D721Med (cell line): ENCODE measurements around the gene DBNDD1.

Experiments
- DNase-seq: peaks from one replicate; pipeline ENCODE4 v3.0.0; 2011; ENCODE audit warnings: low spot score; ENCODE audit not compliant: insufficient read length
- FAIRE-seq: peaks from 2 replicates; lab custom pipeline; 2011; peaks lifted over from hg19 to GRCh38; lab: Jason Lieb, UNC
- TF ChIP-seq, protein P1 (sequence below): IDR thresholded peaks from 2 replicates; pipeline ENCODE4 v1.5.1; 2012; ENCODE audit warnings: mild to moderate bottlenecking, control low read depth; ENCODE audit not compliant: insufficient read depth; ENCODE audit errors: missing control alignments

Gene DBNDD1

DNA sequence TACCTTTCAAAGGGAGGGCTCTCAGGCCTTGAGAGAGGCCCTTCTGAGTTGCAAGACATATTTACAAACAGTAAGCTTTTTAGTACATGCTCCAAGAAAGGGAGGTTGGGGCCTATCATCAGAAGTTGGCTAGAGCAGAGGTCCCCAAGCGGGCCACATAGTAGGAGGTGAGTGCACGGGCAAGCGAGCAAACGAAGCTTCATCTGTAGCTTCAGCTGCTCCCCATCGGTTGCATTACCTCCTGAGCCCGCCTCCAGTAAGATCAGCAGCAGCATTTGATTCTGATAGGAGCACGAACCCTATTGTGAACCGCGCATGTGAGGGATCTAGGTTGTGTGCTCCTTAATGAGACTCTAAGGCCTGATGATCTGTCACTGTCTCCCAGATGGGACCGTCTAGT lies 31.7 kb upstream of the DBNDD1 start:
- TF ChIP-seq, protein P1, sequence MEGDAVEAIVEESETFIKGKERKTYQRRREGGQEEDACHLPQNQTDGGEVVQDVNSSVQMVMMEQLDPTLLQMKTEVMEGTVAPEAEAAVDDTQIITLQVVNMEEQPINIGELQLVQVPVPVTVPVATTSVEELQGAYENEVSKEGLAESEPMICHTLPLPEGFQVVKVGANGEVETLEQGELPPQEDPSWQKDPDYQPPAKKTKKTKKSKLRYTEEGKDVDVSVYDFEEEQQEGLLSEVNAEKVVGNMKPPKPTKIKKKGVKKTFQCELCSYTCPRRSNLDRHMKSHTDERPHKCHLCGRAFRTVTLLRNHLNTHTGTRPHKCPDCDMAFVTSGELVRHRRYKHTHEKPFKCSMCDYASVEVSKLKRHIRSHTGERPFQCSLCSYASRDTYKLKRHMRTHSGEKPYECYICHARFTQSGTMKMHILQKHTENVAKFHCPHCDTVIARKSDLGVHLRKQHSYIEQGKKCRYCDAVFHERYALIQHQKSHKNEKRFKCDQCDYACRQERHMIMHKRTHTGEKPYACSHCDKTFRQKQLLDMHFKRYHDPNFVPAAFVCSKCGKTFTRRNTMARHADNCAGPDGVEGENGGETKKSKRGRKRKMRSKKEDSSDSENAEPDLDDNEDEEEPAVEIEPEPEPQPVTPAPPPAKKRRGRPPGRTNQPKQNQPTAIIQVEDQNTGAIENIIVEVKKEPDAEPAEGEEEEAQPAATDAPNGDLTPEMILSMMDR = no peak
- no peak for DNase-seq
- no peak for FAIRE-seq

DNA sequence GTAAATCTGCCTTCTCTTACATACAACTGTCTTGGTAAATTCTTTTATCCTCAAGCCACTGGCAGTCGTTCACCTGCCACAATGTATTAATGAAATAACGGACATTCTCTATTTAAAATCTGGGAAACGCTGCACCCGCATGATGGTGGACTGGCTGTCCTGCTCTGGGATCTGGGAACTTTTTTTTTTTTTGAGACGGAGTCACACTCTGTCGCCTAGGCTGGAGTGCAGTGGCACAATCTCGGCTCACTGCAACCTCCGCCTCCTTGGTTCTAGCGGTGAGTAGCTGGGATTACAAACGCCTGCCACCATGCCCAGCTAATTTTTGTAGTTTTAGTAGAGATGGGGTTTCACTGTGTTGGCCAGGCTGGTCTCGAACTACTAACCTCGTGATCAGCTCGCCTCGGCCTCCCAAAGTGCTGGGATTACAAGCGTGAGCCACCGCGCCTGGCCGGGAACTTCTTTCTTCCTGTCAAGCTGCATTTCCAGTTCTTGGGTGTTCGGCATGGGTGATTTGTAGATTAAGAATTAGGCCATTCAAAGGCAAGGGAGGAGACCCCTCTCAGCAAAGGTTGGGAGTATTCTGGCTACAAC lies 29.6 kb upstream of the DBNDD1 start:
- FAIRE-seq (no peak), DNase-seq (no peak)
- TF ChIP-seq, protein P1 = no peak

GRCh38 chr16:90048347-90048722 lies 29.1 kb upstream of the DBNDD1 start:
- FAIRE-seq = no peak
- TF ChIP-seq, protein P1 = no peak
- no peak for DNase-seq

- TF ChIP-seq, protein P1 = no peak
- FAIRE-seq (no peak), DNase-seq (no peak)
Observed at GRCh38 chr16:90047714-90048346, 28.6 kb upstream of the DBNDD1 start.

DNA sequence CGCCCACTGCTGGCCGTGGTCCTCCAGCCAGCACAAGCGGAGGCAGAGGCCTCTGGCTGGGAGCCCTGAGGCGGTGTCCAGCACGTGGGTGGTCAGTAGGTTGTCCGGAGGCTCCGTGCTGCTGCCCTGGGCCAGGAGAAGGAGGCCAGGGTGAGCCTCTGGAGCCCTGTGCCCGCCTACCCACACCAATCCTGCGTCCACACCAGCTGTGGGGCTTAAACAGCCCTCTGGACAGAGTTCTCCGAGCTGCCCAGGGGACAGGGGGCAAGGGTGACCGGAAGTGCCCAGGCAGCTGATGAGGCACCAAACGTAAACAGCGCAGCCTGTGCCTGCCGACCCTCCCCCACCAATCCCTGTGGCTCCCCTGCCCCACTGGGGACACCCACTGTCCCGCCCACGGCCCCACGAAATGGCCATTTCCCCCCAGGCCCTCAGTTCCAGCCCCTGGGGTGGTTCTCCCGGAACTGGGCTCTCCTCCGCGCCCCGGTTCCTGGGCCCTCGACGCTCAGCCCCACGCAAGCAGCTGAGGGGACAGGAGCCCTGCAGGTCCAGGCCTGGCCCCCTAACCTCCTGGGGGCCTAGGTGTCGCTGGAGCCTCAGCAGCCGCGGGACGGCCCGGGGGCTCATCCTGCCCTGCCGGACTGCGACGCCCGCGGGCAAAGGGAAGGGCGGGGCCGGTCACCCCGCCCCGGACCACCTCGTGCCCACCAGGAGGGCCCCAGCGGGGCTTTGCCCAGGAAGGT lies 27.9 kb upstream of the DBNDD1 start:
- TF ChIP-seq, protein P1 = no peak
- DNase-seq = no peak
- FAIRE-seq = no peak

DNA sequence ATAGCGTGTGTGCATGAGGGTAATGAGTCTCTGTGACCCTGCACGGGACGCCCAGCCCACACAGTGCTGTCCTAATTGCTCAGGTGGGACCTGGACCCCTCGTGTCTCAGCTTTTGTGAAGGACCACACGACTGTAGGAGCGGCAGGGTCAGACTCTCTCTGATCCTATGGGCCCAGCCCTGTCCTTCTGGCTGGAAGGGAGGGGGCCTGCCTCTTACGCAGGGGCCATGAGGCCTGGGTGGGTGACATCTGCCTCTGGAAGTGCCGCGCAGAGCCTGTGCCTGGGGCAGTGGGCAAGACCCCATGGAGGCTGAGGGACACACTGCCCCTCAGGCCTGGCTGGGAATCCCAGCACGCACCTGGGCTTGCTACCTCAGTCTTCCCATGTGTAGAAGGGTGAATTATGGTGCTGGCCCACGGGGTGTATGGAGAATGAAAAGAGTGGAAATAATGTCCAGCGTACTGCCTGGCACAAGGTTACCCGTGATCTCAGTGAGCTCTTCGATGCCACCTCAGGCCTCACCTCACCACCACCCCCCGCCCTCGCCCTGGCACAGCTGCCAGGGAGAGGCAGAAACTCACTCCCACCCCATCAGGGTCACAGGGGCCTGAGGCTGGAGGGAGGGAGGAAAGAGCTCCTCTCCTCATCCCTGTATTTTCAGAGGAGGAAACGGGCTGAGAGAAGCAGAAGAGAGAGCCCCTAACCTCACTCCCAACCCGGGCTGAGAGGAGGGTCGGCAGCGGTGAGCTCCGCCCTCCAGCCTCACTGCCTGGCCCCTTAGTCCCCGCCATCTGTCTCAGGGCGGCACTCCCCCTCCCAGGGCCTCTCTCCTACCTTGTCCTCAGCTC lies 27.1 kb upstream of the DBNDD1 start:
- TF ChIP-seq, protein P1 = no peak
- FAIRE-seq = no peak
- no peak for DNase-seq
